Activated T-helper 1 cell treated with anti-CD3 and anti-CD28 coated beads, Interleukin-12 subunit alpha, Interleukin-12 subunit beta, Interleukin-2, Interleukin-4 antibody, amounts not matched to agents 30 ng/mL and 10 ng/mL and 1 ng/mL, durations not matched to agents 14 hours and 24 hours and 36 hours (primary cell): Measurements from ENCODE around the gene PKD1L1. TPM values are rescaled to one million over a fixed set of nuclear protein-coding genes. Genes with fewer than 3 reads are reported as not detected.

ENCODE experiments used
- DNase-seq: peaks from one replicate; pipeline ENCODE4 v3.0.0; 2021; ENCODE audit warnings: low spot score
- H3K27ac Mint-ChIP-seq: one replicate; pipeline ENCODE4 v1.8.0; 2021; ENCODE audit warnings: mild to moderate bottlenecking, mixed read lengths
- H3K27me3 Mint-ChIP-seq: one replicate; pipeline ENCODE4 v1.8.0; 2022; ENCODE audit warnings: mild to moderate bottlenecking, moderate library complexity, mixed read lengths; ENCODE audit not compliant: insufficient read depth
- H3K36me3 Mint-ChIP-seq: one replicate; pipeline ENCODE4 v1.8.0; 2021; ENCODE audit warnings: low read depth, mixed read lengths
- H3K4me1 Mint-ChIP-seq: one replicate; pipeline ENCODE4 v1.8.0; 2021; ENCODE audit warnings: low read depth, mixed read lengths
- H3K4me3 Mint-ChIP-seq: one replicate; pipeline ENCODE4 v1.8.0; 2021; ENCODE audit warnings: mild to moderate bottlenecking, moderate library complexity, mixed read lengths
- H3K9me3 Mint-ChIP-seq: one replicate; pipeline ENCODE4 v1.8.0; 2021; ENCODE audit warnings: mixed read lengths
- intact Hi-C: fragments of 100-400 bp; cut with micrococcal nuclease; formaldehyde crosslinking; loops from one replicate; pipeline ENCODE4 v1.15.1; 2024
- total RNA-seq: library from RNA; stranded (reverse); gene quantifications from 2 replicates; pipeline ENCODE4 v1.2.3, GENCODE V29; 2022

Gene PKD1L1
- total RNA-seq, 1 donor from 2014 or later: not detected

- intact Hi-C loops: no loop called here
- Mint-ChIP-seq H3K4me3 (no peak overlapping the region), H3K27me3 (no peaks in the 10 kb centered on the region), H3K27ac (no peak overlapping the region), H3K36me3 (no peaks in the 10 kb centered on the region), H3K4me1 (peaks cover 6% of the 10 kb centered on the region), H3K9me3 (no peaks in the 10 kb centered on the region)
- DNase-seq: no peak
Measured at GRCh38 chr7:47941136-47941844, 7.0 kb downstream of the PKD1L1 start.

DNA sequence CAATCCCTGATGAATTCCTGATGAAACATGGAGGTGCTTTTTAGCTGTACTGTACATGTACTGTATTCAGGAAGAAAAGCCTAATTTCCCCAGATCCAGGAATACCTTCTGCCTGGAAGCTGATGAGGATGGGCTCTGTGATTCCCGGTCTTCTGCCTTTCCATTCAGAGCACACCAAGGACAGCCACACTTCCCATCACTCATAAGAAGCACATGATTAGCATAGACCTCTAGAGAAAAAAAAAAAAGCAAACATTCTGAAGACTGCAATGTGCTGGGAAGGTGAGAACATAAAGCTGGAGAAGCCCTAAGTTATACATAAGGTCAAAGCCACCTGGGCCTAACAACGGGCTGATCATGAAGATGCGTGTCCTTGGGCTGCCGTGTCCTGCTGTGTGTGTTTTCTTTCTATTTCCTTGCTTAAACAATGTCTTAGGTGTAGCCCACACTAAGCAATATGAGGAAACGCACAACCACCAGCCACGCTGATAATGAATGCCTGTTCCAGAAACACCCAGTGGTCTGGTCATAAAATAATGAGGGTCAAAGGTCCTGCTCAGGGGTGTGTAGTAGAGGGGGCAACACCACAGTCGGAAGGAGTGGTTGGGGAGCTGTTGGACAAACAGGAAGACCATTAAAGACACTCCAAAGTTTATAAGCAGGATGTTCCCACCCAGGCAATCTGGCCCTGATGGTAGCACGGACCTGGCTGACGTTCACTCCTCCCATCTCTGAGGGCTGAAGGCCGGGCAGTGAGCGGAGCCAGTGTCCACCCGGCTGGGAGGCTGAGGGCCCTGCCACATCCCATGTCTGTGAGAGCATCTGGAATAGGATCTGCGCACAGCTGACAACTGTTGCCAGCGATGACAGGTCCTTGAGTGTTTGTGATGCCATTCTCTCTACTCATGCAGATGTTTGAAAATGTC lies 7.9 kb downstream of the PKD1L1 start:
- Mint-ChIP-seq H3K27ac (no peak overlapping the region), H3K9me3 (no peaks in the 10 kb centered on the region), H3K4me3 (no peak overlapping the region), H3K36me3 (no peaks in the 10 kb centered on the region), H3K27me3 (no peaks in the 10 kb centered on the region), H3K4me1 (peaks cover 6% of the 10 kb centered on the region)
- intact Hi-C loops: no loop called here
- DNase-seq: no peak

GRCh38 chr7:47939425-47940036 lies 8.7 kb downstream of the PKD1L1 start:
- DNase-seq: no peak
- Mint-ChIP-seq H3K4me3 (no peak overlapping the region), H3K27me3 (no peaks in the 10 kb centered on the region), H3K27ac (no peak overlapping the region), H3K36me3 (no peaks in the 10 kb centered on the region), H3K9me3 (no peaks in the 10 kb centered on the region), H3K4me1 (peaks cover 6% of the 10 kb centered on the region)
- intact Hi-C loops: no loop called here

DNA sequence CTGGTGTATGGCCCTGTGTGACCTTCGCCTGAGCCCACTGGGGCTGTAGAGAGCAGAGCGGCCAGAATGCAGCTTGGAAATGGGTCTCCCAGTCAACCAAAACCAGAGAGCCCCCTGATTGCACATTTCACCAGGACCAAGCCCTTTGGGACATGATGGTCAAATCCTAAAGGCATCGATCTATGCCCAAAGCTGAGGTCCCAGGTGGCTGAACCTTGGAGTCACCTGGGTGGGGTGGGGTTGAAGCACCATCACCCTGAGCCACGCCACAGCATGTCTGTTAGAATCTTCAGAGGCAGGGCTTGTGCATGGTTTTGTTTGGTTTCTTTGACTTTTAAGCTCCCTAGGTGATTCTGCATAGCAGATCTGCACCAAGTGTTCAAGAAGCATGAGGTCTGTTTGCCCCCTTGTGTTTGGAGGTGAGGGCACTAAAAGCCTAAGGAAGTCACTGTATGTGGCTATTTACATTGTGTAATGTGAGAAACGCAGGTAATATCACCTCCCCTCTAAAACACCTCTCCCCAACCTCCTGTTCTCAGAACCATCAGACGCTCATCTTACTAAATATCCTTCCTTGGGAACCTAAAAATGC lies 9.6 kb downstream of the PKD1L1 start:
- no peak for DNase-seq
- intact Hi-C loops: no loop called here
- Mint-ChIP-seq H3K4me3 (no peak overlapping the region), H3K27me3 (no peaks in the 10 kb centered on the region), H3K36me3 (no peaks in the 10 kb centered on the region), H3K4me1 (peaks cover 6% of the 10 kb centered on the region), H3K9me3 (no peaks in the 10 kb centered on the region), H3K27ac (no peak overlapping the region)

GRCh38 chr7:47937711-47938573 lies 10.3 kb downstream of the PKD1L1 start:
- H3K27ac Mint-ChIP-seq: peak overlapping the region; percentile 40
- H3K36me3 Mint-ChIP-seq: no peaks in the 10 kb centered on the region
- H3K9me3 Mint-ChIP-seq: no peaks in the 10 kb centered on the region
- H3K4me1 Mint-ChIP-seq: peaks cover 6% of the 10 kb centered on the region
- intact Hi-C loops: no loop called here
- DNase-seq: no peak
- no peak overlapping the region for H3K4me3 Mint-ChIP-seq
- no peaks in the 10 kb centered on the region for H3K27me3 Mint-ChIP-seq

DNA sequence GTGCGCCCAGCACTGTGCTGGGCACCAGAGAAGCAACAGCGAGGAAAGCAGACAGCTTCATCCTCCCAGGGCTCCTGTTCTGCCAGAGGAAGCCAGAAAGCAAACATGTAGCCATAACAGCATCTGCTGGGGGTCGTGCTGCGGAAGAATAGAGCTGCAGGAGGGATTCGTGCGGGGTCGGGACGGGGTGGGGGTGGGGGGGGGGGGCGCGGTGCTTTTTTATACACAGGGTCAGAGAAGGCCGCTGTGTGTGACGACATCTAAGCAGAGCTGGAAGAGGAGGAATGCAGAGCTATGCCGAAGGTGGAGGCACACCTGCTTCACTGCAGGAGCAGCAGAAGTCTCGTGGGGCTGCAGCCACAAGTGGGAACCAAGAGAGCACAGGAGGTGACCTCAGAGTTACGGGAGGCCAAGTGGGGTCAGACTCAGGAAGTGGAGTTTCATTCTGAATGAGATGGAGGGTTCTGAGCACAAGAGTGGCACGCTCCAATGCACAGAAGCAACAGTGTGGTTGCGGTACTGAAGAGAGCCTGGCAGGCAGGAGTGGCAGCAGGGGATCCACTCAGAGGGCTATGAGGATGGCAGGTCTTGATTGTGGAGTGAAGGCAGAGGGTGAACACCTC lies 11.1 kb downstream of the PKD1L1 start:
- Mint-ChIP-seq H3K27ac (peak overlapping the region; percentile 40), H3K4me1 (peaks cover 6% of the 10 kb centered on the region), H3K9me3 (no peaks in the 10 kb centered on the region), H3K4me3 (no peak overlapping the region), H3K27me3 (no peaks in the 10 kb centered on the region), H3K36me3 (no peaks in the 10 kb centered on the region)
- peak; percentile 6 for DNase-seq
- intact Hi-C loops: no loop called here

GRCh38 chr7:47936323-47936722 lies 11.9 kb downstream of the PKD1L1 start:
- H3K9me3 Mint-ChIP-seq: no peaks in the 10 kb centered on the region
- DNase-seq: no peak
- no peak overlapping the region for H3K27ac Mint-ChIP-seq
- no peaks in the 10 kb centered on the region for H3K27me3 Mint-ChIP-seq
- intact Hi-C loops: no loop called here
- no peaks in the 10 kb centered on the region for H3K36me3 Mint-ChIP-seq
- no peak overlapping the region for H3K4me3 Mint-ChIP-seq
- H3K4me1 Mint-ChIP-seq: peaks cover 6% of the 10 kb centered on the region

- intact Hi-C loops: no loop called here
- no peaks in the 10 kb centered on the region for H3K9me3 Mint-ChIP-seq
Measured at GRCh38 chr7:47935336-47935735, 12.9 kb downstream of the PKD1L1 start.

GRCh38 chr7:47934831-47935230 lies 13.4 kb downstream of the PKD1L1 start:
- no peak for DNase-seq
- H3K27ac Mint-ChIP-seq: no peak overlapping the region
- H3K36me3 Mint-ChIP-seq: no peaks in the 10 kb centered on the region
- no peaks in the 10 kb centered on the region for H3K27me3 Mint-ChIP-seq
- H3K9me3 Mint-ChIP-seq: no peaks in the 10 kb centered on the region
- peaks cover 6% of the 10 kb centered on the region for H3K4me1 Mint-ChIP-seq
- intact Hi-C loops: no loop called here
- H3K4me3 Mint-ChIP-seq: no peak overlapping the region

More at GRCh38 chr7:47935336-47935735, 12.9 kb downstream of the PKD1L1 start:
- no peak overlapping the region for H3K4me3 Mint-ChIP-seq
- no peaks in the 10 kb centered on the region for H3K36me3 Mint-ChIP-seq
- H3K27me3 Mint-ChIP-seq: no peaks in the 10 kb centered on the region
- peaks cover 6% of the 10 kb centered on the region for H3K4me1 Mint-ChIP-seq
- no peak for DNase-seq
- no peak overlapping the region for H3K27ac Mint-ChIP-seq

- no peaks in the 10 kb centered on the region for H3K36me3 Mint-ChIP-seq
- H3K27me3 Mint-ChIP-seq: no peaks in the 10 kb centered on the region
- no peak for DNase-seq
- no peak overlapping the region for H3K27ac Mint-ChIP-seq
- intact Hi-C loops: no loop called here
- no peak overlapping the region for H3K4me3 Mint-ChIP-seq
- peaks cover 6% of the 10 kb centered on the region for H3K4me1 Mint-ChIP-seq
- H3K9me3 Mint-ChIP-seq: no peaks in the 10 kb centered on the region
Measured at GRCh38 chr7:47933215-47933614, 15.1 kb downstream of the PKD1L1 start.

- Mint-ChIP-seq H3K4me1 (peaks cover 4% of the 10 kb centered on the region), H3K36me3 (no peaks in the 10 kb centered on the region), H3K27me3 (no peaks in the 10 kb centered on the region), H3K4me3 (no peak overlapping the region), H3K27ac (no peak overlapping the region), H3K9me3 (no peaks in the 10 kb centered on the region)
- intact Hi-C loops: no loop called here
- DNase-seq: no peak
Measured at GRCh38 chr7:47932466-47933037, 15.7 kb downstream of the PKD1L1 start.
